SK-N-SH treated with all-trans-retinoic acid at 6 μM for 48 hours (cell line): ENCODE measurements around the gene RCOR1.
A peak's percentile ranks its signal among the peaks of the same experiment; 100 is the strongest.

Experiments used
- ATAC-seq: fragments of 200-7000 bp; cut with Tn5 transposase; 3 replicates; pipeline ENCODE4 v1.9.1; 2020; ENCODE audit warnings: mild to moderate bottlenecking, moderate library complexity
- BACH2 ChIP-seq: fragments of 250-450 bp; sonication (Bioruptor Pico); IDR thresholded peaks from 2 replicates; pipeline ENCODE4 v1.9.0; 2021; ENCODE audit warnings: mild to moderate bottlenecking, borderline replicate concordance
- CREB5 ChIP-seq: fragments of 250-450 bp; sonication (Bioruptor Pico); IDR thresholded peaks from 2 replicates; pipeline ENCODE4 v1.5.1; 2020; ENCODE audit warnings: low read depth, mild to moderate bottlenecking, moderate library complexity
- CSDC2 ChIP-seq: fragments of 250-450 bp; sonication (Bioruptor Pico); IDR thresholded peaks from 2 replicates; pipeline ENCODE4 v1.5.0; 2020; ENCODE audit warnings: mild to moderate bottlenecking, moderate library complexity
- ESRRG ChIP-seq: fragments of 250-450 bp; sonication (Bioruptor Pico); IDR thresholded peaks from 2 replicates; pipeline ENCODE4 v1.6.1; 2021; ENCODE audit warnings: mild to moderate bottlenecking
- GLIS3 ChIP-seq: fragments of 250-450 bp; sonication (Bioruptor Pico); IDR thresholded peaks from 2 replicates; pipeline ENCODE4 v1.5.0; 2020; ENCODE audit warnings: mild to moderate bottlenecking, moderate library complexity
- ISL1 ChIP-seq: fragments of 250-450 bp; sonication (Bioruptor Pico); IDR thresholded peaks from 2 replicates; pipeline ENCODE4 v2.1.2; 2022; ENCODE audit warnings: mild to moderate bottlenecking, moderate library complexity
- PPARA ChIP-seq: fragments of 250-450 bp; sonication (Bioruptor Pico); IDR thresholded peaks from 2 replicates; pipeline ENCODE4 v1.5.0; 2020; ENCODE audit warnings: mild to moderate bottlenecking, borderline replicate concordance
- RARB ChIP-seq: fragments of 250-450 bp; sonication (Bioruptor Pico); IDR thresholded peaks from 2 replicates; pipeline ENCODE4 v1.8.0; 2021; ENCODE audit warnings: mild to moderate bottlenecking, moderate library complexity
- TCF4 ChIP-seq: fragments of 250-450 bp; sonication (Bioruptor Pico); IDR thresholded peaks from 2 replicates; pipeline ENCODE4 v1.8.0; 2021; ENCODE audit warnings: mild to moderate bottlenecking, moderate library complexity, borderline replicate concordance
- TOX ChIP-seq: fragments of 250-450 bp; sonication (Bioruptor Pico); IDR thresholded peaks from 2 replicates; pipeline ENCODE4 v1.8.0; 2021; ENCODE audit warnings: mild to moderate bottlenecking, moderate library complexity, borderline replicate concordance
- ZC3H10 ChIP-seq: fragments of 250-450 bp; sonication (Bioruptor Pico); IDR thresholded peaks from 2 replicates; pipeline ENCODE4 v1.5.1; 2021; ENCODE audit warnings: mild to moderate bottlenecking, moderate library complexity
- ZFP3 ChIP-seq: fragments of 250-450 bp; sonication (Bioruptor Pico); IDR thresholded peaks from 2 replicates; pipeline ENCODE4 v1.5.0; 2020; ENCODE audit warnings: mild to moderate bottlenecking, moderate library complexity
- ZFP30 ChIP-seq: fragments of 450-650 bp; formaldehyde crosslinking; IDR thresholded peaks from 2 replicates; pipeline ENCODE4 v1.5.0; 2022; ENCODE audit warnings: mild to moderate bottlenecking, moderate library complexity
- ZNF70 ChIP-seq: fragments of 450-650 bp; formaldehyde crosslinking; IDR thresholded peaks from 2 replicates; pipeline ENCODE4 v1.5.0; 2020; ENCODE audit warnings: mild to moderate bottlenecking, moderate library complexity
- ZNF8 ChIP-seq: fragments of 450-650 bp; formaldehyde crosslinking; IDR thresholded peaks from 2 replicates; pipeline ENCODE4 v1.5.0; 2020; ENCODE audit warnings: mild to moderate bottlenecking, moderate library complexity
- TF ChIP-seq, protein P1 (sequence below): fragments of 250-450 bp; sonication (Bioruptor Pico); IDR thresholded peaks from 2 replicates; pipeline ENCODE4 v1.8.0; 2021; ENCODE audit warnings: low read depth, mild to moderate bottlenecking, moderate library complexity, borderline replicate concordance
- TF ChIP-seq, protein P2 (sequence below): fragments of 250-450 bp; sonication (Bioruptor Pico); IDR thresholded peaks from 2 replicates; pipeline ENCODE4 v1.5.0; 2020; ENCODE audit warnings: mild to moderate bottlenecking, moderate library complexity

The RCOR1 gene

DNA sequence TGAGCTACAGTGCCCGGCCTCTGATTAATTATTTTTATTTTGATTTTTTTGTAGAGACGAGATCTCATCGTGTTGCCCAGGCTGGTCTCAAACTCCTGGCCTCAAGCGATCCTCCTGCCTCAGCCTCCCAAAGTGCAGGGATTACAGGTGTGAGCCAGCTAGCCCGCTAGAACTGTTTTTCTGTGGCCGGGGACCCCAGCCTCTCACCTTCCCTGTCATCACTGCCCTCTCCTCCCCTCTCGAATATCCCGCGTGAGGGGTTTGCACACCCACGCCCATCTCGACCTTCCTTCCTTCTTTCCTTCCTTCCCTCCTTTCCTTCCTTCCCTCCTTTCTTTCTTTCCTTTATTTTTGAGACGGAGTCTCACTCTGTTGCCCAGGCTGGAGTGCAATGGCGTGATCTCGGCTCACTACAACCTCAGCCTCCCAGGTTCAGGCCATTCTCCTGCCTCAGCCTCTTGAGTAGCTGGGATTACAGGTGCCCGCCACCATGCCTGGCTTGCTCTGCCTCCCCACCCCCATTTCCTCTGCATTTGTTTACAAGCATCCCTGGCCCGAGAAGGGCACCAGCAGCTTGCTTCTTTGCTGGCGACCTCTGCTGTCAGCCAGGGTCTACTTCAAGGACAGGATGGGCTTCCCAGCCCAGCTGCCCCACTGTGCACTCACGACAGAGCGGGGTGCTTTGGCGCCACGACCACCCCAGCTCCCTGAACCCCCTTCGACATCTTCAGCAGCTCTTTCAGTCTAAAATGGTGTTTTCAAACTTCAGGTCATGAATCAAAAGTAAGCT is 180.5 kb downstream of the RCOR1 start:
- TF ChIP-seq ZNF8 (CRISPR knock-in tag) (no peak), ZFP3 (no peak), ZNF70 (CRISPR knock-in tag) (no peak), TCF4 (CRISPR knock-in tag) (no peak), ZC3H10 (CRISPR knock-in tag) (no peak), ESRRG (CRISPR knock-in tag) (no peak), GLIS3 (CRISPR knock-in tag) (no peak), ISL1 (CRISPR knock-in tag) (no peak)
- peak; percentile 32; the same call in 2 of the 3 replicates for ATAC-seq

- TF ChIP-seq, protein P1, sequence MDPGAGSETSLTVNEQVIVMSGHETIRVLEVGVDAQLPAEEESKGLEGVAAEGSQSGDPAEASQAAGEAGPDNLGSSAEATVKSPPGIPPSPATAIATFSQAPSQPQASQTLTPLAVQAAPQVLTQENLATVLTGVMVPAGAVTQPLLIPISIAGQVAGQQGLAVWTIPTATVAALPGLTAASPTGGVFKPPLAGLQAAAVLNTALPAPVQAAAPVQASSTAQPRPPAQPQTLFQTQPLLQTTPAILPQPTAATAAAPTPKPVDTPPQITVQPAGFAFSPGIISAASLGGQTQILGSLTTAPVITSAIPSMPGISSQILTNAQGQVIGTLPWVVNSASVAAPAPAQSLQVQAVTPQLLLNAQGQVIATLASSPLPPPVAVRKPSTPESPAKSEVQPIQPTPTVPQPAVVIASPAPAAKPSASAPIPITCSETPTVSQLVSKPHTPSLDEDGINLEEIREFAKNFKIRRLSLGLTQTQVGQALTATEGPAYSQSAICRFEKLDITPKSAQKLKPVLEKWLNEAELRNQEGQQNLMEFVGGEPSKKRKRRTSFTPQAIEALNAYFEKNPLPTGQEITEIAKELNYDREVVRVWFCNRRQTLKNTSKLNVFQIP, result no peak
- no peak for TF ChIP-seq ISL1 (CRISPR knock-in tag)
- no peak for TF ChIP-seq BACH2 (CRISPR knock-in tag)
- TF ChIP-seq, all 23 proteins: peak for 0
- peak; percentile 84 for ATAC-seq
Measured at GRCh38 chr14:102774391-102775153, 182.1 kb downstream of the RCOR1 start.

DNA sequence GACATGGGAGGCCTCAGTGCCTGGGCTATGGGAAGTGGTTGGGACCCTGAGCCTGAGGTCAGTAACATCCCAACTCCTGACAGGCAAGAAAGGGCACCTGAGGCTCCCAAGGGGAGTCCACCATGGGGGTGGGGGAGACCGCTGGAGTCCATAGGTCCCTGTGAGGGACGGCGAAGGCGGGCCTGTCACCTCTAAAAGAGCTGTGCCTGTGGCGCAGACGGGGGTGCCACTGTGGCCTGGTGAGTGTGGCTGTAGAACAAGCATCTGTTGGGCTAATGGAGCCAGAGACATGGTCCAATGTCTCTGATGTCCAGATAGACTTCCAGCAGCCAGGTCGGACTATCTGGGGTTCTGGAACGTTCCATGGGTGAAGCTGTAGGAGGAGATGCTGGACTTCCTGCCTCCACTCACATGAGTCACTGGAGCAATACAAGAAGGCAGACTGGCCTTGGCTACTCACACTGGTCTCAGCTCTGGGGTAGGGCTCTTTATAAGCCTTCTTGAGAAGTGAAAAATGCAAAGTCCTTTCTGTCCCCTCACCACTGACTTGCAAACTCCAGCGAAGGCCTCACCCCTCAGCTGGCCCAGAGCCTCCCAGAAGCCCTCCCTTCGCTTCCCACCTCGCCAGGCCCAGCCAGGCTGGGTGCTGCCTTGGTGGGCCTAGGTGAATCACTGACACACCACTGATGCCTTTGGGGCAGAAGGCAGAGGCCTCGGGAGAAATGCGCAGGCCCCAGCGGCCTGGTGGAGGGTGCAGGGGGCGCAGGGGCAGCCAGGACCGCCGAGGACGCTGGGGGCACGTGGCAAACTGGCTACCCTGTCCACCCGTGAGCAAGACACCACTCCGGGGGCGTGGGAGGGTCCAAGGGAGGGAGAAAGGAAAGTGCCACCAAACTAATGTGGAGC is 183.7 kb downstream of the RCOR1 start:
- no peak for TF ChIP-seq ZC3H10 (CRISPR knock-in tag)
- TF ChIP-seq RARB (CRISPR knock-in tag), result no peak
- TF ChIP-seq BACH2 (CRISPR knock-in tag), result no peak
- no peak for TF ChIP-seq ZFP30 (CRISPR knock-in tag)
- no peak for TF ChIP-seq ZFP3
- no peak for TF ChIP-seq TOX (CRISPR knock-in tag)
- TF ChIP-seq CREB5 (CRISPR knock-in tag), result no peak
- TF ChIP-seq ZNF8 (CRISPR knock-in tag), result no peak
- TF ChIP-seq GLIS3 (CRISPR knock-in tag), result no peak
- no peak for TF ChIP-seq PPARA (CRISPR knock-in tag)
- no peak for TF ChIP-seq CSDC2
- TF ChIP-seq, all 23 proteins: peak for 0
- peak; percentile 22 for ATAC-seq

DNA sequence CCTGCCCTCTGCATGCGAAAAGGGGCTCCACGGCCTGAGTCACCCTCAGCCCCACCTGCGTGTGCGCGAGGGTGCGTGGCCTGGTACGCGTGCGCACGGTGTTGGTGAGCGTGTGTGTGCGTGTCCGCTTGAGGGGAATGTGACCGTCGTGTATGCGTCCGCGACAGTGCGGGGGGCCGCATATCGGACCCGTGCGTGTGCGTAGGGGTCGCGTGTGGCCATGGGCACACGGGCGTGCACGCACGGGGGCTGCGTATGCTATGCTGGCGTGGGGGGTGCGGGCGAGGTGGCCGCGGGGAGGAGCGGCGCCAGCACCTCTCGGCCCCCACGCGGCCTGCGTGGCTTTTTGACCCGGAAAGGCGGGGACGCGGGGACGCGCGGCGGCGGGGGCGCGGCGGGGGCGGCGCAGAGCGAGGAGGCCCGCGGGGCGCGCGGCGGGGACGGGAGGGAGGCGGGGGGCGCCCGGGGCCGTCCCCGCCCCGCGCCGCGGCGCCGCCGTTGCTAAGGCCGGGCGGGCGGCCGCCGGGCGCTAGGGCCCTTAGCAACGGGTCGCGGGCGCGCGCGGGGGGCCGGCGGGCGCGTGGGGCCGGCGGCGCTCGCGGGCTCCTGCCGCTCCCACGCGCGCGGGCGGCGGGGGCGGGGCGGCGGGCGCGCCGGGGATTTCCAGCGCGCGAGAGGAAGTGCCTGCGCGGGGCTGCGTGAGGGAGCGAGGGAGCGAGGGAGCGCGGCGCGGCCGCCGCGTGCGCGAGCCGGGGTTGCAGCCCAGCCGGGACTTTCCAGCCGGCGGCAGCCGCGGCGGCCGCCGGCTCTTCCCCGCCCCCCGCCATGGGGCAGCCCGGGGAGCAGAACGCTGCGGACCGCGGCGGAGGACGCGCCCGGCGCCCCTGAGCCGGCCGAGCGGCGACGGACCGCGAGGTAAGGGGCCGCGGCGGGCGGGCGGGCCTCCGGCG is 184.6 kb downstream of the RCOR1 start, which contains the start of gene TRAF3:
Gene TRAF3, plus strand, starts transcription at position 689 of the 950 bp plus-strand sequence. CDS start 92,753 bp downstream, outside the sequence.
- TF ChIP-seq ESRRG (CRISPR knock-in tag), result no peak
- TF ChIP-seq, protein P2, sequence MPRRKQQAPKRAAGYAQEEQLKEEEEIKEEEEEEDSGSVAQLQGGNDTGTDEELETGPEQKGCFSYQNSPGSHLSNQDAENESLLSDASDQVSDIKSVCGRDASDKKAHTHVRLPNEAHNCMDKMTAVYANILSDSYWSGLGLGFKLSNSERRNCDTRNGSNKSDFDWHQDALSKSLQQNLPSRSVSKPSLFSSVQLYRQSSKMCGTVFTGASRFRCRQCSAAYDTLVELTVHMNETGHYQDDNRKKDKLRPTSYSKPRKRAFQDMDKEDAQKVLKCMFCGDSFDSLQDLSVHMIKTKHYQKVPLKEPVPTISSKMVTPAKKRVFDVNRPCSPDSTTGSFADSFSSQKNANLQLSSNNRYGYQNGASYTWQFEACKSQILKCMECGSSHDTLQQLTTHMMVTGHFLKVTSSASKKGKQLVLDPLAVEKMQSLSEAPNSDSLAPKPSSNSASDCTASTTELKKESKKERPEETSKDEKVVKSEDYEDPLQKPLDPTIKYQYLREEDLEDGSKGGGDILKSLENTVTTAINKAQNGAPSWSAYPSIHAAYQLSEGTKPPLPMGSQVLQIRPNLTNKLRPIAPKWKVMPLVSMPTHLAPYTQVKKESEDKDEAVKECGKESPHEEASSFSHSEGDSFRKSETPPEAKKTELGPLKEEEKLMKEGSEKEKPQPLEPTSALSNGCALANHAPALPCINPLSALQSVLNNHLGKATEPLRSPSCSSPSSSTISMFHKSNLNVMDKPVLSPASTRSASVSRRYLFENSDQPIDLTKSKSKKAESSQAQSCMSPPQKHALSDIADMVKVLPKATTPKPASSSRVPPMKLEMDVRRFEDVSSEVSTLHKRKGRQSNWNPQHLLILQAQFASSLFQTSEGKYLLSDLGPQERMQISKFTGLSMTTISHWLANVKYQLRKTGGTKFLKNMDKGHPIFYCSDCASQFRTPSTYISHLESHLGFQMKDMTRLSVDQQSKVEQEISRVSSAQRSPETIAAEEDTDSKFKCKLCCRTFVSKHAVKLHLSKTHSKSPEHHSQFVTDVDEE (CRISPR knock-in tag), result 0 out of 2 replicates have a peak, but pooled peaks have one; percentile 45
- ATAC-seq, result peak; percentile 27
